Fibroblast of skin of scalp (primary cell): Measurements from ENCODE around the gene STRIP1.

Experiments used
- DNase-seq: peaks from one replicate; pipeline ENCODE4 v3.0.0-alpha.2; 2013

The STRIP1 gene

GRCh38 chr1:110097507-110098221 lies 63.2 kb downstream of the STRIP1 start:
- no peak for DNase-seq

GRCh38 chr1:110098222-110099026 lies 64.0 kb downstream of the STRIP1 start:
- DNase-seq = no peak

DNA sequence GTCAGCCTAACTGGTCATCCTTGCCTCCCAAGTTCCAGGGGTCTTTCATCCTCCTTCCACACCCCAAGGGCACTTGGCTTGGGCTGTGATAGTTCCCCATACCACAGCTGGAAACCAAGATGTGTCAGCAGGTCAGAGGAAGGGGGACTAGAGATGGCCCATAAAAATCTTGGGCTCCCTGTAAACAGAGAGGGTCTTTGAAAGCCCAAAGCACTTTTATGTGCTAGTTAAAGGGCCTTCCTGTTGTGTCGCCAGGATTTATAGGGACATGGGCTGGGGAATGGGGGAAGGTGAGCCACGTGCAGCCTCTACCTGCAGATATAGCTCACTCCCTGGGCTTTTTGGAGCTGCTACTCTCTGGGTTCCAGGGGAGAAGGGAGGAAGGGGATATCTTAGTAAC lies 65.9 kb downstream of the STRIP1 start:
- no peak for DNase-seq

GRCh38 chr1:110102081-110102480 lies 67.7 kb downstream of the STRIP1 start:
- DNase-seq = no peak
